ENCODE measurements around the gene MAP4K2. TPM values are rescaled to one million over a fixed set of nuclear protein-coding genes. Genes with fewer than 3 reads are reported as not detected.

The MAP4K2 gene
- polyA plus RNA-seq, 1 of the 3 experiments (the other 2 are of a cell fraction), result 20.0 TPM

DNA sequence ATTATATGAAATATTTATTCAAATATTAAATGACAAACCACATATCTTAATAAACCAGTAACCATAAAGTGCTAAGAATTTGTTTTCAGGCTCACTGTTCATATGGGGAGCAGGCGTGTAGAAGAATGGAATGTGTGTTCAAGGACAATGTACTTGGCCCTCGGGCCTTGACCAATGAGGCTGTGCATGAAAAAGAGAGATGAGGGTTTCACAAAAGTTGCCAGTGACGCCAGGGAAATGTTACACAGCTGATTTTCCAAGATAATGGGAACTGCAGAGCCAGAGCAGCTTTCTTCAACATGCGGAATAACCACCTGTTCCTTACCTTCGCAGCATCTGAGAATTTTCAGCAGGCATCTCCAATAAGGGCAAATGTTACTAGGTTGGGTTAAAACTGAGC, 28.9 kb downstream of the MAP4K2 start (continued):
- TF ChIP-seq, protein P1, sequence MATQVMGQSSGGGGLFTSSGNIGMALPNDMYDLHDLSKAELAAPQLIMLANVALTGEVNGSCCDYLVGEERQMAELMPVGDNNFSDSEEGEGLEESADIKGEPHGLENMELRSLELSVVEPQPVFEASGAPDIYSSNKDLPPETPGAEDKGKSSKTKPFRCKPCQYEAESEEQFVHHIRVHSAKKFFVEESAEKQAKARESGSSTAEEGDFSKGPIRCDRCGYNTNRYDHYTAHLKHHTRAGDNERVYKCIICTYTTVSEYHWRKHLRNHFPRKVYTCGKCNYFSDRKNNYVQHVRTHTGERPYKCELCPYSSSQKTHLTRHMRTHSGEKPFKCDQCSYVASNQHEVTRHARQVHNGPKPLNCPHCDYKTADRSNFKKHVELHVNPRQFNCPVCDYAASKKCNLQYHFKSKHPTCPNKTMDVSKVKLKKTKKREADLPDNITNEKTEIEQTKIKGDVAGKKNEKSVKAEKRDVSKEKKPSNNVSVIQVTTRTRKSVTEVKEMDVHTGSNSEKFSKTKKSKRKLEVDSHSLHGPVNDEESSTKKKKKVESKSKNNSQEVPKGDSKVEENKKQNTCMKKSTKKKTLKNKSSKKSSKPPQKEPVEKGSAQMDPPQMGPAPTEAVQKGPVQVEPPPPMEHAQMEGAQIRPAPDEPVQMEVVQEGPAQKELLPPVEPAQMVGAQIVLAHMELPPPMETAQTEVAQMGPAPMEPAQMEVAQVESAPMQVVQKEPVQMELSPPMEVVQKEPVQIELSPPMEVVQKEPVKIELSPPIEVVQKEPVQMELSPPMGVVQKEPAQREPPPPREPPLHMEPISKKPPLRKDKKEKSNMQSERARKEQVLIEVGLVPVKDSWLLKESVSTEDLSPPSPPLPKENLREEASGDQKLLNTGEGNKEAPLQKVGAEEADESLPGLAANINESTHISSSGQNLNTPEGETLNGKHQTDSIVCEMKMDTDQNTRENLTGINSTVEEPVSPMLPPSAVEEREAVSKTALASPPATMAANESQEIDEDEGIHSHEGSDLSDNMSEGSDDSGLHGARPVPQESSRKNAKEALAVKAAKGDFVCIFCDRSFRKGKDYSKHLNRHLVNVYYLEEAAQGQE (IDR thresholded peaks at IDR 0.05; ENCODE audit: low read depth, low read length), result no peak
- TF ChIP-seq MEF2A (IDR thresholded peaks at IDR 0.05; ENCODE audit: borderline replicate concordance, low read depth) (no peak), YY1 (IDR thresholded peaks at IDR 0.05; ENCODE audit: low read depth) (no peak)

DNA sequence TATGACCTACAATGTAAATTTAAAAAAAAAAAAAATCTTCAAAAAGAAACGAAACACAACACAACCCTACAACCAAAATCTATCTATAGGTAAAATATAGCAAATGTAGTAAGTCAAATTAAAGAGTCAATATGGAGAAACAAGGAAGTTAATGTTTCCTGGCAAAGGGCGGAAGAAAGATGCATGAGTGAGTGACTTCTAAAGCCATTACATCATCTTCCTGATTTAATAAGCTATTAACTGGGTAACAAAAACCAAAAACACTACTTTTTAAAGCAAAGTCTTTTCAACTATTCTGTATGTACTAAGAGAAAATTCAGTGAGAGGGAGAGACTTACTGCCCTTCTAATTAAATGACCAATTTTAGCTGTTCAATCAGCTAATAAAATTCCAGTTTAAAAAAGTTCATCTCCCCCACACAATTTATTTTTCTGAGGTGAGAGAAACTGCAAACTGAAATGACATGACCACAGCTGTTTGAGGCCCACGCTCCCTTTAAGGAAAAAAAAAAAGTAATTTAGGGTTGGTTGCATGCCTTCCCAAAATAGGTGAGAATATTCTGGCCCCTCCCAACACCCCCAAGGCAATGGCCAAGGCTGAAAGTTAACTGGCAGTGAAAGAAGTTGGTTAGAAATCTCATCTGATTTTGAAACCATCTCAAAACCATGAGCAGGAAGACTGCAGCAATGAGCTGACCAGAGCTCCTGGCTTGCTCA, 30.6 kb downstream of the MAP4K2 start:
- peaks cover 96% of the 10 kb centered on the region for H4K20me1 ChIP-seq (ENCODE audit: insufficient read depth)
- 90% methylated on average over 3 of the region's 3 CpGs for WGBS (ENCODE audit: low lambda C conversion rate)
- no peaks in the 10 kb centered on the region for H3K9me3 ChIP-seq
- TF ChIP-seq POLR2AphosphoS5 (IDR thresholded peaks at IDR 0.05; ENCODE audit: low read depth, low read length) (no peak), TCF12 (IDR thresholded peaks at IDR 0.05) (no peak), YY1 (IDR thresholded peaks at IDR 0.05; ENCODE audit: low read depth) (no peak), ELF1 (IDR thresholded peaks at IDR 0.05) (no peak), SMC3 (IDR thresholded peaks at IDR 0.05; ENCODE audit: low read depth, low read length) (no peak), JUND (IDR thresholded peaks at IDR 0.05) (no peak), EZH2phosphoT487 (IDR thresholded peaks at IDR 0.05; ENCODE audit: borderline replicate concordance, low read depth) (no peak), MEF2A (IDR thresholded peaks at IDR 0.05; ENCODE audit: borderline replicate concordance, low read depth) (no peak), GABPA (IDR thresholded peaks at IDR 0.05; ENCODE audit: low read depth) (no peak), TAF1 (IDR thresholded peaks at IDR 0.05; ENCODE audit: borderline replicate concordance, low read depth, low read length) (no peak), RCOR1 (IDR thresholded peaks at IDR 0.05; ENCODE audit: low read length) (no peak), FOXM1 (IDR thresholded peaks at IDR 0.05; ENCODE audit: low read depth) (no peak), NFIC (IDR thresholded peaks at IDR 0.05; ENCODE audit: borderline replicate concordance) (no peak), NRF1 (IDR thresholded peaks at IDR 0.05; ENCODE audit: low read depth, low read length) (no peak)
- TF ChIP-seq, protein P2, sequence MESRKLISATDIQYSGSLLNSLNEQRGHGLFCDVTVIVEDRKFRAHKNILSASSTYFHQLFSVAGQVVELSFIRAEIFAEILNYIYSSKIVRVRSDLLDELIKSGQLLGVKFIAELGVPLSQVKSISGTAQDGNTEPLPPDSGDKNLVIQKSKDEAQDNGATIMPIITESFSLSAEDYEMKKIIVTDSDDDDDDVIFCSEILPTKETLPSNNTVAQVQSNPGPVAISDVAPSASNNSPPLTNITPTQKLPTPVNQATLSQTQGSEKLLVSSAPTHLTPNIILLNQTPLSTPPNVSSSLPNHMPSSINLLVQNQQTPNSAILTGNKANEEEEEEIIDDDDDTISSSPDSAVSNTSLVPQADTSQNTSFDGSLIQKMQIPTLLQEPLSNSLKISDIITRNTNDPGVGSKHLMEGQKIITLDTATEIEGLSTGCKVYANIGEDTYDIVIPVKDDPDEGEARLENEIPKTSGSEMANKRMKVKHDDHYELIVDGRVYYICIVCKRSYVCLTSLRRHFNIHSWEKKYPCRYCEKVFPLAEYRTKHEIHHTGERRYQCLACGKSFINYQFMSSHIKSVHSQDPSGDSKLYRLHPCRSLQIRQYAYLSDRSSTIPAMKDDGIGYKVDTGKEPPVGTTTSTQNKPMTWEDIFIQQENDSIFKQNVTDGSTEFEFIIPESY (IDR thresholded peaks at IDR 0.05; ENCODE audit: borderline replicate concordance, low read depth), result no peak
- TF ChIP-seq, protein P3, sequence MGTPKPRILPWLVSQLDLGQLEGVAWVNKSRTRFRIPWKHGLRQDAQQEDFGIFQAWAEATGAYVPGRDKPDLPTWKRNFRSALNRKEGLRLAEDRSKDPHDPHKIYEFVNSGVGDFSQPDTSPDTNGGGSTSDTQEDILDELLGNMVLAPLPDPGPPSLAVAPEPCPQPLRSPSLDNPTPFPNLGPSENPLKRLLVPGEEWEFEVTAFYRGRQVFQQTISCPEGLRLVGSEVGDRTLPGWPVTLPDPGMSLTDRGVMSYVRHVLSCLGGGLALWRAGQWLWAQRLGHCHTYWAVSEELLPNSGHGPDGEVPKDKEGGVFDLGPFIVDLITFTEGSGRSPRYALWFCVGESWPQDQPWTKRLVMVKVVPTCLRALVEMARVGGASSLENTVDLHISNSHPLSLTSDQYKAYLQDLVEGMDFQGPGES (IDR thresholded peaks at IDR 0.05; ENCODE audit: low read depth, low read length), result no peak
- TF ChIP-seq, protein P4, sequence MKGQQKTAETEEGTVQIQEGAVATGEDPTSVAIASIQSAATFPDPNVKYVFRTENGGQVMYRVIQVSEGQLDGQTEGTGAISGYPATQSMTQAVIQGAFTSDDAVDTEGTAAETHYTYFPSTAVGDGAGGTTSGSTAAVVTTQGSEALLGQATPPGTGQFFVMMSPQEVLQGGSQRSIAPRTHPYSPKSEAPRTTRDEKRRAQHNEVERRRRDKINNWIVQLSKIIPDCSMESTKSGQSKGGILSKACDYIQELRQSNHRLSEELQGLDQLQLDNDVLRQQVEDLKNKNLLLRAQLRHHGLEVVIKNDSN (IDR thresholded peaks at IDR 0.05; ENCODE audit: borderline replicate concordance, low read depth), result no peak
- TF ChIP-seq, protein P1 (IDR thresholded peaks at IDR 0.05; ENCODE audit: low read depth, low read length), result no peak
- H3K27ac ChIP-seq (ENCODE audit: low read depth in 2 of 2, low read length in 1 of 2), result peak overlapping the region in 1 of 2 experiments; percentile 25; a peak in 2 of 4 replicates
- H3K27me3 ChIP-seq (ENCODE audit: insufficient read depth), result no peaks in the 10 kb centered on the region
- no peaks in the 10 kb centered on the region for H3K9me2 ChIP-seq
- H3K79me2 ChIP-seq (ENCODE audit: insufficient read depth), result peaks cover 93% of the 10 kb centered on the region
- no peak overlapping the region for H2AFZ ChIP-seq (ENCODE audit: low read depth)
- H3K4me3 ChIP-seq (ENCODE audit: low read depth in 2 of 2, low read length in 1 of 2), result no peak overlapping the region; a peak in 1 of 4 replicates
- peaks cover 96 to 98% of the 10 kb centered on the region in 2 experiments for H3K36me3 ChIP-seq (replicated peaks in 1 of 2; ENCODE audit: control insufficient read depth in 1 of 2, insufficient read depth in 2 of 2, low read length in 1 of 2)
- H3K9ac ChIP-seq, result no peak overlapping the region
- peaks cover 40% of the 10 kb centered on the region for H3F3A ChIP-seq (replicated peaks; ENCODE audit: insufficient read depth)
- DNase-seq, result no peak
- CTCF ChIA-PET, result interaction anchor here (0.9 to 2.6 kb wide), 8 partner anchors 9 to 120 kb away, joined by 3 to 14 read pairs (median 4); no protein-coding TSS in a partner anchor
- POLR2A ChIA-PET, result interaction anchor here (1.0 kb wide), 2 partner anchors 8 to 10 kb away, joined by 3 read pairs; no protein-coding TSS in a partner anchor
- H3K4me1 ChIP-seq (ENCODE audit: control insufficient read depth in 1 of 2, insufficient read depth in 2 of 2, low read depth in 1 of 2, low read length in 1 of 2), result peaks cover 12% of the 10 kb centered on the region in 2 experiments
- H3K4me2 ChIP-seq, result no peak overlapping the region
